CD4-positive, alpha-beta T cell treated with Interleukin-6 at 100 ng/mL for 8 hours (primary cell): ENCODE measurements around the gene KYAT1.

Experiments
- DNase-seq: peaks from one replicate; pipeline ENCODE4 v3.0.0-alpha.2; 2020; ENCODE audit warnings: mixed read lengths, low spot score

KYAT1 gene

GRCh38 chr9:128881884-128882676, at the start of gene KYAT1, which contains the start of gene LRRC8A:
KYAT1 (minus strand) TSS chr9:128881950; CDS start chr9:128845405, 36,545 bp downstream.
LRRC8A (plus strand) TSS chr9:128882133; CDS start chr9:128907165, 25,032 bp downstream.
- peak; percentile 96 for DNase-seq

DNA sequence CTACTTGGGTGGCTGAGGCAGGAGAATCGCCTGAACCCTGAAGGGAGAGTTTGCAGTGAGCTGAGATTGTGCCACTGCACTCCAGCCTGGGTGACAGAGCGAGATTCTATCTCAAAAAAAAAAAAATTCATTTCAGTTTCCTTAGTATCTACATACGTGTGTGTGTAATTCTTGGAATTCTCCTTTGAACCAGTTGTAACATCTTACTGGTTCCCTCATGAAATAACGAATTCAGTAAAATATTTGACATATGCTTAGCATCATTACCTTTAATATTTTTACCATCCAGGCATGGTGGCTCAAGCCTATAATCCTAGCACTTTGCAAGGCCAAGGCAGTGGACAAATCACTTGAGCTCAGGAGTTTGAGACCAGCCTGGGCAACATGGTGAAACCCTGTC, 47.8 kb upstream of the KYAT1 start:
- no peak for DNase-seq

- DNase-seq = no peak
These were observed 46.9 kb upstream of the KYAT1 start for GRCh38 chr9:128928624-128929023.

DNA sequence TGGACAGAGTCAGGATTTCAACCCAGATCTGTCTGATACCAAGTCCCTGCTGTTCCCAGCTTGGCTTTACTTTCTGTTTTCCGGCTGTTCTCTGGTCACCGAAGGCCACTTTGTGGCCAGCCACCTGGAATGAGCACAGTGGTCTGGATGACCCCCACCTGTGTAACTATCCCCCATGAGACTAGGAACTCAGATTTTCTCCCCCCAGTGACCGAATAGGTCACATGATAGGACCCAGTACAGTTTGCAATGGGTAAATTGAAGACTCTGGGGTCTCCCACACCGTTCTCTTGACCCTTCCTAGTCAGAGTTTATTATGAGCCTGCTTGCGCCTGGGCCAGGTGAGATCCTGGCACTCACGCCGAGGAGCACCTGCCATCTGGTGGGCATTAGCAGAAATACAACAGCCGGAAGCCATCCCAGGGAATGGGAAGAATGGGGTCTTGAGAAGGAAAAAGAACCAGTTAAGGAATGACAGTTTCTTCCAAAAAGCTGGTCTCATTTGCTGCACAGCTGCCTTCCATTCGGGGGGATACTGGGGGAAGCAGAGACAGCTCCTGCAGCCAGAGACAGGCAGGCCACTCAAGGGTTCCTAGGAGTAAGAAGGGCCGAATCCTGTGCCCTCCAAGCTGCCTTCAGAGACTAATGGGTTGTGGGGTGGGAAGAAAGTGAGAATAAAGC, 46.1 kb upstream of the KYAT1 start:
- DNase-seq = peak; percentile 52

DNA sequence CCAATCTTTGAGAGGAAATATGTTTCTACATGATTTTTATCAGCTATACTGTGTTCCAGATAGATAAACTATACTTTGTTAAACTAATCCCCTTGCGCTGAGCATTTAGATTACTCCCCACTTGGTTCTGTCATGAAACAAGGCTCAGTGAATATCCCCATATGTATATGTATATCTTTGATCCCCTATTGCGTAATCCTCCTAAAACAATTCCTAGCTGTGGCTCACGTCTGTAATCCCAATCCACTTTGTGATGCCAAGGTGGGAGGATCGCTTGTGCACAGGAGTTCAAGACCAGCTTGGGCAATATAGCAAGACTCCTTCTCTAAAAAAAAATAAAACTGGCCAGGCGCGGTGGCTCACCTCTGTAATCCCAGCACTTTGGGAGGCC, 41.7 kb upstream of the KYAT1 start:
- DNase-seq = no peak

- no peak for DNase-seq
These were observed 40.4 kb upstream of the KYAT1 start for GRCh38 chr9:128921881-128922763.

GRCh38 chr9:128920381-128921058, 38.8 kb upstream of the KYAT1 start, which contains the start of gene PHYHD1:
PHYHD1 (plus strand) TSS chr9:128920982; CDS start chr9:128922324, 1,342 bp downstream.
- DNase-seq = no peak

DNA sequence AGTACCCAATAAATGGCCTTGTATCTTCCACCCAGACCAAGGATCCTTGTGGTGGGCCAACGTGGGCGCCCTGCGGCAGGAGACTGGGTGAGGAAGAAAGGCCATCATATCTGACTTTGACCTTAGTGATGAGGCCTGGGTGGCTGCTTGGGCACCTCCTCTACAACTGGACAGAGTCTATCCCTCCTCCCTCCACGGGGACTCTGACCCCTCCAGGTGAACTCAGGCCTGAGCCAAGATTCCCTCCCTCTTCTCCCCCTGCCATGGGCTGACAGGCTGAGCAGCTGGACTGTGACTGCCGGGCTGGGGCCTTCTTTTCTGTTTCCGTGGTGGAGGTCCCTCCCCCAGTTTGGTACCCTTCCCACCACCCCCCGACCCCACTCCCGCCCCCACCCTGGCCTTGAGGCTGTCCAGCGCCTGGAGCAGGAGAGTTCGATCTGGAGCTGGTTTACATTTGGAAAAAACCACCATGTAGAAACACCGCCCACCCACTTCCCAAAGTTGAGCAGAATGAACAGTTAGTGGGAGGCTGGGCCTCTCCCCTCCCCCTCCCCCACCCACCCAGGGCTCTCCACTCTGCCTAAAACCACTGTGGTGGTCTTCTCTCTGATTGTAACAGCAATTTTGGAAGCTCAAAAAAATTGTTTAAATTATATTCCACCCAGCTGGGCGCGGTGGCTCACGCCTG, 37.8 kb upstream of the KYAT1 start:
- DNase-seq = no peak

DNA sequence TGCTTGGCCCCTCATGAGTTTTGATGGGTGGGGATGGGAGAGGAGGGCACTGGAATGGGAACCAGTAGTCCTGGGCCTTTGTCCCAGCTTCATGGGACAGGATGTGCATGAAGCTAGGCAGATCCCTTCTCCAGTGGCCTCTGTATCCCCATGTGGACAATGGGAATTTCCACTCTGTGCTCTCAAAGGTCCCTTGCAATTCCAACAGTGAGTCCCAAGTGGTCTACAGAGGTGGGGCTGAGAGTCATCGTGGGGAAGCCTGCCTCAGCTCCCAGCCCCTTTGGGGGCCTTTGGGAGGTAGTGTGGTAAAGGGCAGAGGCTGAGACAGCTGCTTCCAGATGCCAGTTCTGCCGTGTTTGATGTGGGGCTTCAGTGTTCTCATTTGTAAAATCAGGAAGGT, 37.2 kb upstream of the KYAT1 start:
- DNase-seq = no peak

DNA sequence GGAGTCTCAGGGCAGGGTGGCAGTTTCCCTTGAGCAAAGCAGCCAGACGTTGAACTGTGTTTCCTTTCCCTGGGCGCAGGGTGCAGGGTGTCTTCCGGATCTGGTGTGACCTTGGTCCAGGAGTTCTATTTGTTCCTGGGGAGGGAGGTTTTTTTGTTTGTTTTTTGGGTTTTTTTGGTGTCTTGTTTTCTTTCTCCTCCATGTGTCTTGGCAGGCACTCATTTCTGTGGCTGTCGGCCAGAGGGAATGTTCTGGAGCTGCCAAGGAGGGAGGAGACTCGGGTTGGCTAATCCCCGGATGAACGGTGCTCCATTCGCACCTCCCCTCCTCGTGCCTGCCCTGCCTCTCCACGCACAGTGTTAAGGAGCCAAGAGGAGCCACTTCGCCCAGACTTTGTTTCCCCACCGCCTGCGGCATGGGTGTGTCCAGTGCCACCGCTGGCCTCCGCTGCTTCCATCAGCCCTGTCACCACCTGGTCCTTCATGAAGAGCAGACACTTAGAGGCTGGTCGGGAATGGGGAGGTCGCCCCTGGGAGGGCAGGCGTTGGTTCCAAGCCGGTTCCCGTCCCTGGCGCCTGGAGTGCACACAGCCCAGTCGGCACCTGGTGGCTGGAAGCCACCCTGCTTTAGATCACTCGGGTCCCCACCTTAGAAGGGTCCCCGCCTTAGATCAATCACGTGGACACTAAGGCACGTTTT, 35.5 kb upstream of the KYAT1 start:
- DNase-seq = no peak

- no peak for DNase-seq
These were observed 35.0 kb upstream of the KYAT1 start for GRCh38 chr9:128916745-128917144.

GRCh38 chr9:128916204-128916603, 34.5 kb upstream of the KYAT1 start:
- no peak for DNase-seq

DNA sequence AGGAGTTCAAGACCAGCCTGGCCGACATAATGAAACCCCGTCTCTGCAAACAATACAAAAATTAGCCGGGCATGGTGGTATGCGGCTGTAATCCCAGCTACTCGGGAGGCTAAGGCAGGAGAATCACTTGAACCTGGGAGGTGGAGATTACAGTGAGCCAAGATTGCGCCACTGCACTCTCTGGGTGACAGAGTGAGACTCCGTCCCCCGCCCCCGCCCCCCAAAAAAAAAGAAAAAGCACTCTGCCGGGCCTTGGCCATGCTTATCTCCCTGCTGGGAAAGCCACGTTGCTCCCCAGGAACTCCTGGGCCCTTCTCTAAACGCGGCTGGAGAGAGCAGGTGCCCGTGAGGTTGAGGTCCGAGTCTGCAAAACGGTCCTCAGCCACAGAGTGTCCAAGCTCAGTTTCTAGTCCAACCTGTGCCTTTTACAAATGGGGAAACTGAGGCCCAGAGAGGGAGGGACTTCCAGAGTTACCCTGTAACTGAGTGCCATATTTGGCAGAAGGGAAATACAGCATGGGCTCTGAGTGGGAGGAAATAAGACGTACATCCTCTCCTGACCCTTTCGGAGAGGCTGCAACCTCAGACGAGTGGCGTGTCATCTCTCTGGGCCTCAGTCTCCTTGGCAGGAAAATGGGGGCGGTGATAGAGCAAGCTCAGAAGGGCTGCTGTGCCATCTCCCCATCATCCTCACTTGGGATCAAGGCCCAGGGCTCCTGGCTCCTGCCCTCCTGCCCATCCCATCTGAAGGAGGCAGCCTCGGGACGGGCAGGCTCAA, 32.4 kb upstream of the KYAT1 start:
- no peak for DNase-seq

- DNase-seq = no peak
These were observed 31.5 kb upstream of the KYAT1 start for GRCh38 chr9:128913048-128913900.

DNA sequence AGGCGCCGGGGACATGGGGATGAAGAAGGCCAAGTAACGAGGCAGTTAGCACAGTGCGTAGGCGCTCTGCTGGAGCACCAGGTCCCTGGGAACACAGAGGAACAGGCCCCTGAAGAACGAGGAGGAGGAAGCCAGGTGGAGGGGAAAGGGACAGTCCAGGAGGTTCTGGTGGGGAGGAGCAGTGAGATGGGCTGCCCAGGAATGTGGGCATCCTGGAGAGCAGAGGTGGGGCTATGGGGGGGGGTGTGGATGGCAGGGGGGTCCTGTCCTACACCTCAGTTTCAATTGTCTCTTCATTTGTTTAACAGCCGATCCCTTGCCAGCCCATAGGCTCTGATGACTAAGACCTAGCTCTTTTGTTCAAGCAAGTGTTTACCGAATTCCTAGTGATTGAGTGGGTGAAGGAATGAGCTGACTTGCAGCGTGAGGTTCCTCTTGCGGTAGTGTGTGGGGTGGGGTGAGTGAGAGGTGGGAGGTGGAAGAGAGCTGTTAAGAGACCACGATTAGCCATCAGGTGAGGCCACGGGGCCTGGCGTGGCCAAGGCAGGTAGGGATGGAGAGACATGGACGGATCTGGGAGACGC, 30.6 kb upstream of the KYAT1 start:
- no peak for DNase-seq

- no peak for DNase-seq
These were observed 29.8 kb upstream of the KYAT1 start for GRCh38 chr9:128911529-128912035.

GRCh38 chr9:128910906-128911305, 29.2 kb upstream of the KYAT1 start:
- DNase-seq = no peak

GRCh38 chr9:128909859-128910258, 28.1 kb upstream of the KYAT1 start:
- no peak for DNase-seq
